IMR-90 (cell line): ENCODE measurements around the gene MFSD2B.

Experiments
- ELK1 ChIP-seq: fragments of 150-350 bp; IDR thresholded peaks from 2 replicates; pipeline ENCODE4 v1.6.1; 2016; ENCODE audit warnings: low read depth, mild to moderate bottlenecking, low read length, moderate library complexity, borderline replicate concordance
- FOS ChIP-seq: fragments of 150-350 bp; IDR thresholded peaks from 2 replicates; pipeline ENCODE4 v1.6.1; 2016; ENCODE audit warnings: low read depth, low read length
- MAFK ChIP-seq: IDR thresholded peaks from 2 replicates; pipeline ENCODE4 v1.6.1; 2012; ENCODE audit warnings: low read depth, low read length, improper control_type of control experiment
- MAZ ChIP-seq: IDR thresholded peaks from 2 replicates; pipeline ENCODE4 v1.6.1; 2012; ENCODE audit warnings: low read depth, mild to moderate bottlenecking, low read length, improper control_type of control experiment, moderate library complexity, borderline replicate concordance
- POLR2A ChIP-seq: IDR thresholded peaks from 2 replicates; pipeline ENCODE4 v1.6.1; 2012; ENCODE audit warnings: mild to moderate bottlenecking, low read depth, low read length
- RAD21 ChIP-seq: IDR thresholded peaks from 2 replicates; pipeline ENCODE4 v1.6.1; 2012; ENCODE audit warnings: low read length, improper control_type of control experiment
- RCOR1 ChIP-seq: IDR thresholded peaks from 2 replicates; pipeline ENCODE4 v1.6.1; 2012; ENCODE audit warnings: mild to moderate bottlenecking, low read length, improper control_type of control experiment; ENCODE audit not compliant: insufficient replicate concordance
- TF ChIP-seq, protein P1 (sequence below): fragments of 150-350 bp; IDR thresholded peaks from 2 replicates; pipeline ENCODE4 v1.6.1; 2017; ENCODE audit warnings: mild to moderate bottlenecking, antibody characterized with exemption, low read length, low read depth
- TF ChIP-seq, protein P2 (sequence below): conservative IDR thresholded peaks from 2 replicates; pipeline ENCODE4 v1.5.1; 2012; ENCODE audit warnings: mild to moderate bottlenecking, low read depth, low read length, improper control_type of control experiment

DNA sequence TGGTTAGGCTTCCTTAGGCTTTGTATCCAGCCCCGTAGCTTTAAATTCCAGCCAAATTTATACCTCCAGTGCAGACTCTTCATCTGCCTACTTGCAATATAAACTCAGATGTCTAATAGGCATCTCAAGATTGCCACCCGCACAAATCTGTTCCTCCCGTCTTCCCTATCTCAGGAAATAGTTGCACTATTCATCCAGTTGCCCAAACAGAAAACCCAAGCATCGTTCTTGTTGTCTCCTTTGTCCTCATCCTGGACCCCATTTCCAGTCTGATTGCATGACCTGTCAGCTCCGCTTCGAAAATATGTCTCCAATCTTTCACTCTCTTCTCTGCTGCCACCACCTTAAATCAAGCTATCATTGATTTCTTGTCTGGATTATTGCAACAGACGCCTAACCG is 41.9 kb downstream of the MFSD2B start:
- TF ChIP-seq MAZ (no peak), MAFK (no peak), POLR2A (no peak), RCOR1 (no peak), FOS (no peak), RAD21 (no peak), ELK1 (no peak)
- TF ChIP-seq, protein P1, sequence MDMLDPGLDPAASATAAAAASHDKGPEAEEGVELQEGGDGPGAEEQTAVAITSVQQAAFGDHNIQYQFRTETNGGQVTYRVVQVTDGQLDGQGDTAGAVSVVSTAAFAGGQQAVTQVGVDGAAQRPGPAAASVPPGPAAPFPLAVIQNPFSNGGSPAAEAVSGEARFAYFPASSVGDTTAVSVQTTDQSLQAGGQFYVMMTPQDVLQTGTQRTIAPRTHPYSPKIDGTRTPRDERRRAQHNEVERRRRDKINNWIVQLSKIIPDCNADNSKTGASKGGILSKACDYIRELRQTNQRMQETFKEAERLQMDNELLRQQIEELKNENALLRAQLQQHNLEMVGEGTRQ: no peak
- TF ChIP-seq, protein P2, sequence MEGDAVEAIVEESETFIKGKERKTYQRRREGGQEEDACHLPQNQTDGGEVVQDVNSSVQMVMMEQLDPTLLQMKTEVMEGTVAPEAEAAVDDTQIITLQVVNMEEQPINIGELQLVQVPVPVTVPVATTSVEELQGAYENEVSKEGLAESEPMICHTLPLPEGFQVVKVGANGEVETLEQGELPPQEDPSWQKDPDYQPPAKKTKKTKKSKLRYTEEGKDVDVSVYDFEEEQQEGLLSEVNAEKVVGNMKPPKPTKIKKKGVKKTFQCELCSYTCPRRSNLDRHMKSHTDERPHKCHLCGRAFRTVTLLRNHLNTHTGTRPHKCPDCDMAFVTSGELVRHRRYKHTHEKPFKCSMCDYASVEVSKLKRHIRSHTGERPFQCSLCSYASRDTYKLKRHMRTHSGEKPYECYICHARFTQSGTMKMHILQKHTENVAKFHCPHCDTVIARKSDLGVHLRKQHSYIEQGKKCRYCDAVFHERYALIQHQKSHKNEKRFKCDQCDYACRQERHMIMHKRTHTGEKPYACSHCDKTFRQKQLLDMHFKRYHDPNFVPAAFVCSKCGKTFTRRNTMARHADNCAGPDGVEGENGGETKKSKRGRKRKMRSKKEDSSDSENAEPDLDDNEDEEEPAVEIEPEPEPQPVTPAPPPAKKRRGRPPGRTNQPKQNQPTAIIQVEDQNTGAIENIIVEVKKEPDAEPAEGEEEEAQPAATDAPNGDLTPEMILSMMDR: no peak
